HS-5 (cell line): ENCODE data around the gene ZNF646.

Experiments used
- DNase-seq: peaks from one replicate; pipeline ENCODE4 v3.0.0-alpha.2; 2012; ENCODE audit warnings: low read depth

Gene ZNF646

GRCh38 chr16:31073970-31074813 is at the start of gene ZNF646, which contains the start of gene ZNF668:
TSS of gene ZNF646 (plus strand) at chr16:31074422. CDS start at chr16:31076325, 1,903 bp downstream.
TSS of gene ZNF668 (minus strand) at chr16:31074240. CDS start at chr16:31064459, 9,781 bp downstream.
- peak; percentile 97 for DNase-seq

GRCh38 chr16:31025339-31025738 is 48.9 kb upstream of the ZNF646 start:
- no peak for DNase-seq

- no peak for DNase-seq
Observed at GRCh38 chr16:31029272-31029671, 45.0 kb upstream of the ZNF646 start.

- no peak for DNase-seq
Observed at GRCh38 chr16:31031276-31031675, 42.9 kb upstream of the ZNF646 start.

- DNase-seq, result peak; percentile 89
Observed at GRCh38 chr16:31032736-31033708, 41.2 kb upstream of the ZNF646 start, which contains the start of gene STX4. TSS of gene STX4 (plus strand) at chr16:31033558. CDS start at chr16:31033806, 248 bp downstream.

- DNase-seq, result peak; percentile 35
Observed at GRCh38 chr16:31033709-31034492, 40.3 kb upstream of the ZNF646 start.

- no peak for DNase-seq
Observed at GRCh38 chr16:31036691-31037090, 37.5 kb upstream of the ZNF646 start.

- no peak for DNase-seq
Observed at GRCh38 chr16:31038993-31039392, 35.2 kb upstream of the ZNF646 start.

GRCh38 chr16:31042866-31043265 is 31.4 kb upstream of the ZNF646 start:
- DNase-seq, result no peak

- no peak for DNase-seq
Observed at GRCh38 chr16:31043352-31043751, 30.9 kb upstream of the ZNF646 start.

GRCh38 chr16:31043898-31044481 is 30.2 kb upstream of the ZNF646 start:
- DNase-seq, result no peak

- no peak for DNase-seq
Observed at GRCh38 chr16:31050280-31051030, 23.8 kb upstream of the ZNF646 start.

GRCh38 chr16:31052114-31052513 is 22.1 kb upstream of the ZNF646 start:
- DNase-seq, result peak; percentile 96

GRCh38 chr16:31055613-31056012 is 18.6 kb upstream of the ZNF646 start:
- no peak for DNase-seq

GRCh38 chr16:31061126-31061812 is 13.0 kb upstream of the ZNF646 start:
- no peak for DNase-seq

GRCh38 chr16:31061813-31062440 is 12.3 kb upstream of the ZNF646 start:
- DNase-seq, result no peak

GRCh38 chr16:31063495-31063842 is 10.8 kb upstream of the ZNF646 start:
- no peak for DNase-seq

- no peak for DNase-seq
Observed at GRCh38 chr16:31063843-31064611, 10.2 kb upstream of the ZNF646 start.
